NCI-H748 (cell line): ENCODE results near the gene JAKMIP1.
"Not testable (repeated sequence)": the region's sequence is repeated elsewhere in the genome, so short reads cannot be mapped to it uniquely, and the experiment has no call there.

Experiments used
- DNase-seq: peaks from one replicate; lab custom pipeline; 2025; ENCODE audit not compliant: unreplicated experiment; lab: John Stamatoyannopoulos, UW

The JAKMIP1 gene

DNA sequence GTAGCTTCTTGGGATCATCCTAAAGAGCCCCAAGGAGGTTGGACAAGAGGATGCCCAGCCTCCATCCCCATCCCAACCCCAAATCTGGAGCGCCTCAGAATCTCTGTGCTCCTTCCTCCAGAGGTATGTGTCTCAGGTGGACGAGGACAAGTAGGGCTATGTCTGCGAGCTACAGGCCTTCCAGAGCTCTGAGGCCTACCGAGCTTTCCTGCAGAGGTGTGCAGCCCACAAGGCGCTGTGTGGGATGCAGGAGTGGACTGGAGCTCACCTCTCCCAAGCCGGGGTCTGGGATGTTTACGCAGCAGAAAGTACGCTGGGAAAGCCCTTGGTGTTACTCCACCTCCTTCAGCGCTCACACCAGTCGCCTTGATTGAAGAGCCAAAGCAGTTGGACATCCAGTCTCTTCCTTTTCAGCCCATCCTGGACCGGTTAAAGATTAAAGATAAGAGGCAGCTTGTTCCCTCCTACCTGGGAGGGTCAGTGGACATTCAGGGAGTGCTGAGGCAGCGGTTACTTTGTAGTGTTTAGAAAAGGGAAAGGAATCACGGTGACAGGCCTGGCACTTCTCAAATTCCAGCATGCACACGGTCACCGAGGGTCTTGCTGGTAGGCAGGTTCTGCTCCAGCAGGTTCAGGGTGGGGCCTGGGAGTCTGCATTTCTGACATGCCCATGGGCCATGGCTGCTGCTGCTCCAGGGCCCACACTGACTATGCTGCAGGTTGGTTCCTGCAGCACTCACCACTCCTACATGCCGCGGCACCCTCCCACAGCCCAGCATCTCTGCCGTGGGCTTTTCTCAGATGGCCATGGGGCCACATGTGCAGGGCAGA is 29.5 kb upstream of the JAKMIP1 start:
- DNase-seq, result no peak

GRCh38 chr4:6229095-6229494 is 28.7 kb upstream of the JAKMIP1 start:
- DNase-seq, result no peak

- DNase-seq, result no peak
Measured at GRCh38 chr4:6228158-6229067, 28.1 kb upstream of the JAKMIP1 start.

DNA sequence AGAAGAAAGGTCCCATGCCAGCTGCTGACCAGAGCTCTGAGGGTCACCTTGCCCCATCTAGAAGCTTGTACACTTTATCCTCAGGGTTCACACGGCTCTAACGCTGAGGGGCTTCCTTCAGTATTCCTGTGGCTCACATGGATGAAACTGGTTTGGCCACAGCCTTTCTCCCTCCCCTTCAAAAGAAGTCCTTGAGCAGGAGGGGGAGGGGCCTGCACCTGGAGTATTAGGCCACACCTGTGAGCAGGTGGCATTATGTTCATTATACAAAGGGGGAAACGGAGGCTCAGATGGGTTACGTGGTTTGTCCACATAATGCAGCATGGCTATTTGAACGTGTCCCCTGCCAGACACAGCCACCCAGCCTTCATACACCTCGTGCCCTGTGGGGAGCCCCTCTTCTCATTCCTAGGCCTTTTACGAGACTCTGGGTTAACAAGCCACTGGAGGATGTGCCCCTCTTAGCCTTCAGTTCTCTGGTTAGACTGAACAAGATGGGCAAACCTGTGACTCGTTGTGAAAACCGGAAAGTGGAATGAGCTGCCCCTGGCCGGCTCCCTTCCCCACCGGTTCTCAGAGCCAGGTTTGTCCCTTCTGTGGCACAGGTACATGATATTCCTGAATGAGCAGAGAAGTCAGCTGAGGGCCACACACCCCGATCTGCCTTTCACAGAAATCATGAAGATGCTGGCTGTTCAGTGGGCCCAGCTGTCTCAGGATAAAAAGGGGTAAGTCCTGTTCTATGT is 27.2 kb upstream of the JAKMIP1 start:
- DNase-seq, result peak; percentile 49

- DNase-seq, result no peak
Measured at GRCh38 chr4:6226506-6226905, 26.2 kb upstream of the JAKMIP1 start.

DNA sequence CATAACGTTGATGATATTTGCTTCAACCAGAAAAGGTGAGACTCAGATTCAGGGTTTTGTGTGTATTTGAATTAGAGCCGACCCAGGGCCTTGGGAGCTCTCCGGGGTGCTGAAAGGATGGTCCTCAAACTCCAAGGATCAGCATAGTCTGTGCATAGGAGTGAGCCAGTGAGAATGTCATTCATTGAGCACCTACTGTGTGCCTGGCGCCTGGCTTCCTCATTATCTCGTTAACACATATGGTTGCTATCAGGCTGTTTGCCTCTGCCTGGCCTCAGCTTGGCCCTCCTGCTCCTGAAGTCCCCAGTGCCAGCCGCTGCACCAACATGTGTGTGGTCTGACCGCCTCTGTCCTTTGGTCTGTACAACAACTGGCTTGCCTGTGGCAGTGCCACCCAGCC is 25.1 kb upstream of the JAKMIP1 start:
- no peak for DNase-seq

DNA sequence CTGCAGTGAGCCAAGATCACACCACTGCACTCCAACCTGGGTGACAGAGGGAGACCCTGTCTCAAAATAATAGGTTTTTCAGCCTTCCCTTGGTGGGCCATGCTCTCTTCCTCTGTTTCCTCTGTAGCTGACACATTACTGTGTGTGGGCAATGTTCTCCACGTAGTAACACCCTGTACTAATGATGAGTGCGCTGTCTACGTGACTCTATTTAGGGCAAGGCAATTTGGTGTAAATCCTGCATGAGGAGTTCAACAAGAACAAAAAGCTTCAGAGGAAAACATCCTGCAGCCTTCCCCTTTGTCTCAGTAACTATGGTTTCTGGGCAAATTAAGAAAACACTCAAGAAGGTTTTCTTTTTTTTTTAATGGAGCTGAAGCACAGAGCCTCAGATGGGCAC is 24.4 kb upstream of the JAKMIP1 start:
- peak; percentile 62 for DNase-seq

DNA sequence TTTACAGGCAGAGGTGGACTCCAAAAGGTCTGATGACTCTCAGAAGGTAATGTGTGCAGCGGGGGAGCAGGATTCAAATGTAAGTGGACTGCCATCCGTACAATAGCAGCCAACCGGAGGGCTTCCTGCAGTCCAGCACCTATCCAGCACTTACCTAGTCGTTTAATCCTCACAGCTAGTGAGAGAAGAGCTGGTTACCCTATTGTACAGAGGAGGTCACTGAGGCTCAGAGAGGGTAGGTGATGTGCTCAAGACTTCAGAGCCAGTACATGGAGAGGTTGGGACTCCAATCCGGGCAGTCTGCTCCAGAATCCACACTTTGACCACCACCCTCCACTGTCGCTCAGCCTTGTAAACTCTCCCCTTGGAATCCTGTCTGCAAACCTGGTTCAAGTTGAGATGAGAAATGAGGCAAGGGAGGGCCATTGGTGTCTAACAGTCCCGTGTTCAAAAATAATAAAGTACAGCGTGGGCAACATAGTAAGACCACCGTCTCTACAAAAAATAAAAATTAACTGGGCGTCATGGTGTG is 22.5 kb upstream of the JAKMIP1 start:
- DNase-seq, result no peak

GRCh38 chr4:6221851-6222760 is 21.8 kb upstream of the JAKMIP1 start:
- DNase-seq, result no peak

- DNase-seq, result peak; percentile 95
Measured at GRCh38 chr4:6221301-6221850, 21.0 kb upstream of the JAKMIP1 start.

DNA sequence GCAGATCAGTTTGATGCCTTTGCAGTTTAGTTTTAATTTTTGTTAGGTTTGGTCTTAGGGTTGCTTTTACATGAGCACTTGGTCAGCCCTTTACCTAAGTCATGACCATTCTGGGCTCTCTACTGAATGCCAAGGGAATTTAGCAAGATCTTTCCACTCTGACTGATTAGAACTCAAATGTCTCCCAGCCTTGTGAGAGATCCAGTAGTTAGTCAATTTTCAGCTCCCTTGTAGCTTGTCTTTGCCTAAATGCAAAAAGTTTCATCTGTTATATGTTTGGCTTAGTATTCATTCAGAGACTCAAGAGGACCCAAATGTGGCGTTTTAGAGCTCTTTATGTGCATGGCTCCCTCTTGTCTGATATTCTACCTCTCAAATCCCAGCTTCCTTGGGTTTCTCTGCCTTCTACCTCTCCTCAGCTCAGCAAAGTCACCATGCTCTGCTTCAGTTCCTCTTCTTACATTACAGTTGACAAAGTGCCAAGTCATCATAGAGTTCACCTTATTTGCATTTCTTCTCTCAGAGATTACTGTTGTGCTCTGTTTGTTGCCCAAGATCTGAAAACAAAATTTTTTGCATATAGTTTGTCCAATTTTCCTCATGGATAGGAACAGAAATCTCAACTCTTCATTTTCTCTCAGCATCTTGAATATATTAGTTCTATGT is 17.5 kb upstream of the JAKMIP1 start:
- no peak for DNase-seq

- DNase-seq, result no peak
Measured at GRCh38 chr4:6216588-6216987, 16.2 kb upstream of the JAKMIP1 start.

DNA sequence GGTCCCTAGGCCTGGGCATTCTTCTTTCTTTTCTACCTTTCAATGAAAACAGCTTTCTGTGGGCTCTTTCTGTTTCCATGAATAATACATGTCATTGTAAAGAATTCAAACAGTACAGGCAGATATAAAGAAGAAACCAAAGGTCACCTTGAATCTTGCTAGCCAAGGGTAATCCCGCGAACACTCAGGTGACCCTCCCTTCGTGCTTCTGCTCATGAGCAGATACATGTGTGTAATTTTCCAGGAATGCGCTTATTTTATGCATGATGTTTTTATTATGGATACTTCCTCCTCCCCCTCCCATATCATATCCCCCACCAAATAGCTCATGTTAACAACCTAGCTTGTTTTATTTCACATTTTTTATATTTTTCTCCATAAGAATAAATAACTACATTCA is 9.6 kb upstream of the JAKMIP1 start:
- DNase-seq, result no peak

GRCh38 chr4:6209291-6209690 is 8.9 kb upstream of the JAKMIP1 start:
- DNase-seq, result not testable (repeated sequence)

- DNase-seq, result no peak
Measured at GRCh38 chr4:6208416-6208815, 8.1 kb upstream of the JAKMIP1 start.

- DNase-seq, result peak; percentile 11
Measured at GRCh38 chr4:6207602-6208001, 7.3 kb upstream of the JAKMIP1 start.

GRCh38 chr4:6206771-6207290 is 6.5 kb upstream of the JAKMIP1 start:
- no peak for DNase-seq

GRCh38 chr4:6205973-6206372 is 5.6 kb upstream of the JAKMIP1 start:
- no peak for DNase-seq

GRCh38 chr4:6205567-6205931 is 5.2 kb upstream of the JAKMIP1 start:
- DNase-seq, result no peak
